Tibial artery (tissue), 4 donors: ENCODE results near the gene PSPH.
"Not testable (repeated sequence)": the region's sequence is repeated elsewhere in the genome, so short reads cannot be mapped to it uniquely, and the experiment has no call there.

Source experiments
- DNase-seq, 2 donors: peaks; one replicate each; pipeline ENCODE4 v3.0.0-alpha.2; 2019
- H3K27ac ChIP-seq, 2 donors: fragments of 200-600 bp; sonication (generic) in 1 of 2; 1 replicate in 1 of 2; 2 replicates in 1 of 2; pipeline ENCODE4 v1.5.1; 2018 to 2019; ENCODE audit warnings: mild to moderate bottlenecking in 1 of 2
- H3K27me3 ChIP-seq, 2 donors: fragments of 200-600 bp; sonication (generic) in 1 of 2; one replicate each; pipeline versions ENCODE4 v1.5.1 to v1.6.0; 2016 to 2019
- H3K36me3 ChIP-seq, 3 donors: fragments of 200-600 bp; sonication (generic) in 2 of 3; one replicate each; pipeline ENCODE4 v1.5.1; 2016 to 2019; ENCODE audit warnings: mild to moderate bottlenecking in 2 of 3
- H3K4me1 ChIP-seq, 4 donors: fragments of 200-600 bp; sonication (generic) in 2 of 4; 1 replicate in 3 of 4; 2 replicates in 1 of 4; pipeline ENCODE4 v1.5.1; 2016 to 2019
- H3K4me3 ChIP-seq, 2 donors: fragments of 200-600 bp; sonication (generic) in 1 of 2; 1 replicate in 1 of 2; 2 replicates in 1 of 2; pipeline ENCODE4 v1.5.1; 2018 to 2019; ENCODE audit warnings: mild to moderate bottlenecking in 2 of 2
- H3K9me3 ChIP-seq, 3 donors: fragments of 200-600 bp; sonication (generic) in 1 of 3; one replicate each; pipeline ENCODE4 v1.5.1; 2016 to 2019
- CTCF ChIP-seq, 2 experiments: fragments of 200-600 bp in 1 of 2; fragments of 450-650 bp in 1 of 2; IDR thresholded peaks; one replicate each; pipeline ENCODE4 v1.5.1; 2017 to 2019; ENCODE audit warnings: antibody characterized with exemption in 2 of 2, mild to moderate bottlenecking in 1 of 2, moderate library complexity in 1 of 2
- intact Hi-C: fragments of 100-400 bp; cut with DNase I; formaldehyde crosslinking; loops from one replicate; pipeline ENCODE4 v1.15.0; 2023; ENCODE audit warnings: low total_unique reads

The PSPH gene

GRCh38 chr7:56091591-56091990 lies 40.3 kb upstream of the PSPH start:
- peak; percentile 66 to 91 for DNase-seq
- Histone ChIP-seq H3K4me1 (peaks cover 0 to 31% (median 25%) of the 10 kb centered on the region in 4 donors), H3K9me3 (no peaks in the 10 kb centered on the region), H3K4me3 (peak overlapping the region in 1 of 2 donors; percentile 38), H3K27ac (peak overlapping the region; percentile 82), H3K36me3 (peaks cover 9 to 31% (median 16%) of the 10 kb centered on the region in 3 donors), H3K27me3 (no peaks in the 10 kb centered on the region)
- intact Hi-C loops: no loop called here
- TF ChIP-seq CTCF (IDR thresholded peaks at IDR 0.05): no peak

- no peak for TF ChIP-seq CTCF (IDR thresholded peaks at IDR 0.05)
- DNase-seq: no peak
- H3K27ac ChIP-seq: no peak overlapping the region
- no peaks in the 10 kb centered on the region for H3K27me3 ChIP-seq
- peaks cover 18 to 47% (median 22%) of the 10 kb centered on the region in 3 donors for H3K36me3 ChIP-seq
- intact Hi-C loops: no loop called here
- peaks cover 0 to 38% (median 25%) of the 10 kb centered on the region in 4 donors for H3K4me1 ChIP-seq
- no peaks in the 10 kb centered on the region for H3K9me3 ChIP-seq
- no peak overlapping the region for H3K4me3 ChIP-seq
These were observed 36.2 kb upstream of the PSPH start for GRCh38 chr7:56087445-56087844.

- Histone ChIP-seq H3K4me1 (peaks cover 0 to 33% (median 19%) of the 10 kb centered on the region in 4 donors), H3K9me3 (no peaks in the 10 kb centered on the region), H3K36me3 (peaks cover 21 to 54% (median 22%) of the 10 kb centered on the region in 3 donors), H3K27ac (no peak overlapping the region), H3K27me3 (no peaks in the 10 kb centered on the region), H3K4me3 (no peak overlapping the region)
- no peak for TF ChIP-seq CTCF (IDR thresholded peaks at IDR 0.05)
- DNase-seq: no peak
- intact Hi-C loops: no loop called here
These were observed 35.5 kb upstream of the PSPH start for GRCh38 chr7:56086761-56087160.

- no peaks in the 10 kb centered on the region for H3K27me3 ChIP-seq
- peak overlapping the region; percentile 42 to 89 for H3K27ac ChIP-seq
- peaks cover 17 to 58% (median 27%) of the 10 kb centered on the region in 3 donors for H3K36me3 ChIP-seq
- no peak for TF ChIP-seq CTCF (IDR thresholded peaks at IDR 0.05)
- intact Hi-C loops: no loop called here
- no peaks in the 10 kb centered on the region for H3K9me3 ChIP-seq
- peaks cover 0 to 53% (median 38%) of the 10 kb centered on the region in 4 donors for H3K4me1 ChIP-seq
- H3K4me3 ChIP-seq: no peak overlapping the region
- DNase-seq: peak; percentile 52 to 80
These were observed 32.0 kb upstream of the PSPH start for GRCh38 chr7:56083150-56083785.

GRCh38 chr7:56081626-56082340 lies 30.5 kb upstream of the PSPH start:
- H3K9me3 ChIP-seq: no peaks in the 10 kb centered on the region
- H3K27ac ChIP-seq: peak overlapping the region; percentile 81 to 89
- peaks cover 0 to 58% (median 42%) of the 10 kb centered on the region in 4 donors for H3K4me1 ChIP-seq
- no peak for DNase-seq
- no peak for TF ChIP-seq CTCF (IDR thresholded peaks at IDR 0.05)
- no peaks in the 10 kb centered on the region for H3K27me3 ChIP-seq
- peaks cover 8 to 52% (median 22%) of the 10 kb centered on the region in 3 donors for H3K36me3 ChIP-seq
- H3K4me3 ChIP-seq: no peak overlapping the region
- intact Hi-C loops: no loop called here

- H3K4me3 ChIP-seq, H3K27me3 ChIP-seq, H3K9me3 ChIP-seq, intact Hi-C loops, DNase-seq: not testable (repeated sequence)
- Histone ChIP-seq H3K27ac (peak overlapping the region; percentile 81 to 89), H3K36me3 (peaks cover 0 to 44% (median 17%) of the 10 kb centered on the region in 3 donors), H3K4me1 (peaks cover 0 to 58% (median 42%) of the 10 kb centered on the region in 4 donors)
These were observed 29.6 kb upstream of the PSPH start for GRCh38 chr7:56080726-56081435.
